ENCODE measurements around the gene VGF. TPM values are rescaled to one million over a fixed set of nuclear protein-coding genes. Genes with fewer than 3 reads are reported as not detected.

VGF gene
- total and polyA plus RNA-seq, 2 experiments from 2014 or later: 3.0 to 4.4 TPM

GRCh38 chr7:101156866-101157589, 8.3 kb downstream of the VGF start:
- H3K4me2 ChIP-seq: peak overlapping the region; percentile 62
- peaks cover 11% of the 10 kb centered on the region; the same call in 2 of the 3 replicates for H3K9me3 Mint-ChIP-seq
- TF ChIP-seq POLR2AphosphoS5 (IDR thresholded peaks at IDR 0.05; ENCODE audit: low read depth) (no peak), CTCF (conservative IDR thresholded peaks at IDR 0.05; ENCODE audit: low read depth in 2 of 2) (0 out of 4 replicates have a peak, but pooled peaks of 1 of the 2 experiments have one; percentile 7)
- H3K36me3 ChIP-seq (ENCODE audit: insufficient read depth): no peaks in the 10 kb centered on the region
- H3K4me1 Mint-ChIP-seq: peaks cover 51% of the 10 kb centered on the region
- H3K27me3 ChIP-seq (ENCODE audit: insufficient read depth): peaks cover 24% of the 10 kb centered on the region
- H3K36me3 Mint-ChIP-seq (ENCODE audit: low read depth): peaks cover 23% of the 10 kb centered on the region
- peak overlapping the region; percentile 40; the same call in 1 of the 2 replicates for H3K27ac ChIP-seq (ENCODE audit: low read depth)
- ATAC-seq: no peak
- H2AFZ ChIP-seq: no peak overlapping the region
- H3K27ac Mint-ChIP-seq: peak overlapping the region; percentile 76
- peaks cover 49% of the 10 kb centered on the region for H3K4me1 ChIP-seq (ENCODE audit: insufficient read depth)
- H3K4me3 Mint-ChIP-seq: peak overlapping the region; percentile 43; the same call in 2 of the 3 replicates
- peaks cover 4% of the 10 kb centered on the region; the same call in 1 of the 2 replicates for H3K9me2 ChIP-seq (ENCODE audit: insufficient read depth)
- no peak overlapping the region for H3K4me3 ChIP-seq
- H3K27me3 Mint-ChIP-seq (ENCODE audit: insufficient read depth, low read depth, poor library complexity): peaks cover 32% of the 10 kb centered on the region
- peaks cover 14% of the 10 kb centered on the region for H3K79me2 ChIP-seq (replicated peaks; ENCODE audit: insufficient read depth)
- peak; percentile 57 for DNase-seq (ENCODE audit: low spot score)
- H4K20me1 ChIP-seq (replicated peaks; ENCODE audit: insufficient read depth): no peaks in the 10 kb centered on the region
- peaks cover 31% of the 10 kb centered on the region for H3F3A ChIP-seq (replicated peaks; ENCODE audit: low read depth)

GRCh38 chr7:101156277-101156676, 9.1 kb downstream of the VGF start:
- H3K27me3 ChIP-seq (ENCODE audit: insufficient read depth): peaks cover 17% of the 10 kb centered on the region
- no peaks in the 10 kb centered on the region for H3K36me3 ChIP-seq (ENCODE audit: insufficient read depth)
- H3K4me3 ChIP-seq: no peak overlapping the region
- no peak overlapping the region for H2AFZ ChIP-seq
- H3F3A ChIP-seq (replicated peaks; ENCODE audit: low read depth): peaks cover 25% of the 10 kb centered on the region
- Mint-ChIP-seq H3K4me3 (peak overlapping the region; percentile 33; the same call in 1 of the 3 replicates), H3K9me3 (peaks cover 11% of the 10 kb centered on the region; the same call in 2 of the 3 replicates), H3K27me3 (ENCODE audit: insufficient read depth, low read depth, poor library complexity) (peaks cover 30% of the 10 kb centered on the region), H3K4me1 (peaks cover 47% of the 10 kb centered on the region), H3K27ac (no peak overlapping the region), H3K36me3 (ENCODE audit: low read depth) (peaks cover 23% of the 10 kb centered on the region)
- TF ChIP-seq REST (IDR thresholded peaks at IDR 0.05; ENCODE audit: unreplicated experiment) (no peak), ZNF331 (CRISPR knock-in tag; IDR thresholded peaks at IDR 0.05; ENCODE audit: low read depth) (no peak), CTCF (conservative IDR thresholded peaks at IDR 0.05; ENCODE audit: low read depth in 2 of 2) (peak; percentile 38 to 53)
- H4K20me1 ChIP-seq (replicated peaks; ENCODE audit: insufficient read depth): no peaks in the 10 kb centered on the region
- ATAC-seq (no peak), DNase-seq (ENCODE audit: low spot score) (peak; percentile 58)
- H3K27ac ChIP-seq (ENCODE audit: low read depth): peak overlapping the region; percentile 40; the same call in 1 of the 2 replicates
- H3K4me2 ChIP-seq: peak overlapping the region; percentile 62; the same call in 1 of the 2 replicates
- H3K9me2 ChIP-seq (ENCODE audit: insufficient read depth): peaks cover 4% of the 10 kb centered on the region; the same call in 1 of the 2 replicates
- H3K4me1 ChIP-seq (ENCODE audit: insufficient read depth): peaks cover 41% of the 10 kb centered on the region
- H3K79me2 ChIP-seq (replicated peaks; ENCODE audit: insufficient read depth): peaks cover 14% of the 10 kb centered on the region
